GM19324 (cell line): Measurements from ENCODE around the gene NT5DC1.
A peak's percentile ranks its signal among the peaks of the same experiment; 100 is the strongest.
"Not testable (repeated sequence)": the region's sequence is repeated elsewhere in the genome, so short reads cannot be mapped to it uniquely, and the experiment has no call there.

Experiments
- ATAC-seq: cut with Tn5 transposase; IDR thresholded peaks from one replicate; pipeline ENCODE4 v1.9.1; 2021; ENCODE audit warnings: mild to moderate bottlenecking, moderate library complexity; ENCODE audit not compliant: unreplicated experiment, low FRiP score

Gene NT5DC1

DNA sequence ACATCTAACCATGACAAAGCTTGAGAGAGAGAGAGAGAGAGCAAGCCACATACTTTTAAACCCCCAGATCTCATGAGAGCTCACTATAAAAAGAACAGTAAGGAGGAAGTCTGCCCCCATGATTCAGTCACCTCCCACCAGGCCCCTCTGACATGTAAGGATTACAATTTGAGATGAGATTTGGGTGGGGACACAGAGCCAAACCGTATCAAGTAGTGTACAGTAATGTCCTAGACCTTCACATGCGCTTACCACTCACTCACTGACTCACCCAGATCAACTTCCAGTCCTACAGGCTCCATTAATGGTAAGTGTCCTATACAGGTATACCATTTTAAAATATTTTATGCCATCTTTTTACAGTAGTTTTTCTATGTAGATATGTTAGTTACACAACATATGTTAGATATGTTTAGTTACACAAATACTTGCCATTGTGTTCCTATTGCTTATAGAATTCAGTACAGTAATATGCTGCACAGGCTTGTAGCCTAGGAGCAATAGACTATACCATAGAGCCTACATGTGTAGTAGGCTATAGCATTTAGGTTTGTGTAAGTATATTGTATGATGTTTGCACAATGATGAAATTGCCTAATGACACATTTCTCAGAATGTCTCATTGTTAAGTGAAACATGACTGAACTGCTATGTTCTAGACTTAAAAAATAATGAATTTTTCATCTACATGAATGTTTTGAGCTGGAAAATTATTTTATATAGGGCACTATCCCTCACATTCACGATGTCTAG lies 167.4 kb downstream of the NT5DC1 start:
- no peak for ATAC-seq

DNA sequence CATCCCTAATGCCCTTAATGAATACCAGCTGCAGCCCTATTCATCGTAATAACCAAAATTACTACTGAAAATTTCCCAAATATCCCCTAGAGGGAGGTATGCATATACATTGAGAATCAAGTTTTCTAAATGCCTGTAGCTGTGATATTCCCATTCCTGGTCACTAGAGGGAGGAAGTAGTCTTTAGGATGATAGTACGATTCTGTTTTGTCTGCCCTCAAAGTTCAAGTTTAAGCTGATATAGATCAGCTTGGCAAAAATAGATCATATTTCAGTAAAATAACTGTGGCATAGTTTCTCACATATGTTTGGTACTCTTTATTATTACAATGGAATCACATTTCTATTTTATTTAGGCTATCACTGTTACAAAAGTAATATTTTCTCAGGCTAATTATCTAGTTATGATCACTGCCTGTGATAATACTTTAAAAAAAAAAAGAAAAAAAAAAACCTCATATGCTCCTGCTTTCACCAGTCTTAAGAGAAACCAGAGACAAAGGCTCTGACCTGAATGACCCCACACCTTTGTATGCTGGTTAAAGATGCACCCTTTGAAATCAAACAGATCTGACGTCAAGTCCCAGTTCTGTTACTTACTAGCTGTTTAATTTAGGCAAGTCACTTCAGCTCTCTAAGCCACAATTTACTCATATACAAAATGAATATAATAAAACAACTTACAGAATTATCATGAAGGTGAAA lies 168.1 kb downstream of the NT5DC1 start:
- ATAC-seq = peak; percentile 63

GRCh38 chr6:116271149-116271708 lies 170.6 kb downstream of the NT5DC1 start:
- no peak for ATAC-seq

DNA sequence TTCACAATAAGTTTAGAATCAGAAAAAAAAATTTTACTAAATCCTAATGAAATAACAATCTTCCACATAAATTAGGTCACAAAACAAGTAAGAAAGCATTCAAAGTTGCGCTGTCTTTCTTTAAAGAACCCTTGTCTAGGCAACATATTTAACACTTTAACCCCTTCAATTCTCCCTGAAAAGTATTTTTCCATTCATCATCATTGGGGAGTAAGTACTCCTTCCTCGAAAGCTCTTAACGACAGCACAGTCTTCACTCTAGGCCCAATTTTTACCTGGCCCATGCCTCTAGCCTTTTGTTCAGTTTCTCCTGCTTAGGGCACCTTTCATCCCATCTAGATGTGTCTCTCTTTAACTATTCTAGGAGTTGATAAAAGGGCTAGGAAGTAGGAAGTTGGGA lies 176.5 kb downstream of the NT5DC1 start:
- ATAC-seq = no peak

DNA sequence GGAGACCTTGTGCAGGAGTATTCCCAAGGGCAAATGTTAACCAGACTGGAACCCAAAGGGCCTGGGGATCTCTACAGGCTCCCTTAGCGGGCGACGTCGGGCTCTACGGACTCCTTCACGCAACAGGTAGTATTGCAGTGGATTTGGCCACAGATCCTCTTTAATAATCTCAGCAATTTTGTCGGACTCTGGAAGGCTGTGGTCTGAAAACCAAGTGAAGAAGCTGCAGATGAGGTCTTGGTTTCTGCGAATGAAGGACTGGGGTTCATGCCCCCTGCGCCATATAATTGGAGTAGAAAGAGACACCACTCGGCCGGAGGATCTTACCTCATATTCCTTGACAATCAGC lies 177.8 kb downstream of the NT5DC1 start:
- ATAC-seq = no peak

GRCh38 chr6:116278854-116279231 lies 178.2 kb downstream of the NT5DC1 start:
- ATAC-seq = peak; percentile 1

DNA sequence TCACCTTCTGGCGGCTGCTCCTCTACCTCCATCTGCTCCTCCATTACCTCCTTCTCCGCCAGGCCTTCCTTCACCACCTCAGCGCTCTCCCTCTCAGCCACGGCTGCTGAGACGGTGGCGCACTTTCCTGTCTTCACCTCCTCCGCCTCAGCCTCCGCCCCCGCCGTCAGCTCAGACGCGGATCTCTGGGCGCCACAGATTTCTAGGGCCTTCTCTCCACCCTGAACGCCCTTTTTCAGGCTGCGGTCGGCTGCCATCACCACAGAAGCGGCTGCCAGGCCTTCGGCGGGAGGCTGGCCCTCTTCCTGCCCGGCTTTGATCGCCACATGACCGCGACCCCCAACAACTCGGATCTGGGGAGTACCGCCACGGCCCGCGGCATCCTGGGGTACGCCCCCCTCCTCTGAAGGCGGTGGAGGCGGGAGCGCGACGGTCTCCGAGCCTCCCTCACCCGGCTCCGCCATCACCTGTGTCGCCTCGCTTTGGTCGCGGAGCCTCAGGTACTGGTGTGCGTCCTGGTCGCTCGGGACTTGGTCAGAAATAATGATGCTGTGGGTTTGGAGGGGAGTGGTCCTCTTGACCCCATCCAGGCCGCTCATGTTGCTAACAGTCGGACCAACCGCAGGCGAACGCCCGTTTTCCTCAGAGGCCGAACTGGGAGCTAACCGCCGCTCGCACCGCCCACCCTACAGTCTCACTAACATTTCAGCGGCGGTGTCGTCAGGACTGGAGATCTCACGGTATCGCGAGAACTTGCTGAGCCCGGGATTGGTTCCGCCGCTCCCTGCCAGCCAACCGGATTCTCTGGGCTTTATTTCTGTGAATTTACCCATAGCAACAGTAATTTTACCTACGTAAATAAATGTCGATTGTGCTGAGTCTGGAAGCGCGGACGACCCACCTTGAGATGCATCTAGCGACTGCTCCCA lies 178.8 kb downstream of the NT5DC1 start, which contains the start of gene TSPYL1:
TSS of gene TSPYL1 (minus strand) at position 699 of the 929 bp plus-strand sequence. CDS start at position 599, 100 bp downstream.
- ATAC-seq = peak; percentile 96

DNA sequence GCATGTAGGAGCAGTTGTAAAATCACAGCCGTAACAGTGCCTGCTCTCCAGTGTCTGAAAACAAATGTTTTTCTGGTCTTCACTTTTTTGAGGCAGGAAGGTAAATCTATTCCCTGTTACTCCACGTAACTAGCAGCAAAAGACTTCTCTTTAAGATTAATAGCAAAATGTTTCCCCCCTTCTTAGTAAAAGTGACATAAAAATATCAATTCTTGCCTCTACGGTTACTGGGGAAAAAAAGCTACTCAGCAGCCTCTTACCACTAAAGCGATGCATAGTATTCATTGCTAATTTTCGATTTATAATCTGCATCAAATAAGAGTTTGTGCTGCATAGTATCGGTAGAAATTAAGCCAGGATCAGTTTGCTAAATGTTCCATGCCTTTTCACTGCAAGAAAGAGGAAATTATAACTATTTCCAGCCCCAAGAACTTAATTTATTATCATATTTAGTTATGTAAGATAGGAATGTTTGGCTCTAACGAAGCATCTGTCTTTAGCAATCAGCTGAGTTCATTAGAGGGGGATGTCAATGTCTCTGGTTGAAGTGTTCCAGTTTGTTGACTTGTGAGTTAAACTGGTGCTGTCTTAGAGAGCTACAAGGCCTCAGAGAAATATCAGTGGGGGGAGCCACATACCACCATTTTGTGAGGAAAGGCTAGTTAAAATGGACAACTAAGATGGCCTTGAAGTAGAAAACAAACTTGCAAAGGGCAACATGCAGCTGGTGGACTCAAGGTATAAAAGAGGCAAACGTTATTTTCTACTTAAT lies 179.7 kb downstream of the NT5DC1 start:
- no peak for ATAC-seq

DNA sequence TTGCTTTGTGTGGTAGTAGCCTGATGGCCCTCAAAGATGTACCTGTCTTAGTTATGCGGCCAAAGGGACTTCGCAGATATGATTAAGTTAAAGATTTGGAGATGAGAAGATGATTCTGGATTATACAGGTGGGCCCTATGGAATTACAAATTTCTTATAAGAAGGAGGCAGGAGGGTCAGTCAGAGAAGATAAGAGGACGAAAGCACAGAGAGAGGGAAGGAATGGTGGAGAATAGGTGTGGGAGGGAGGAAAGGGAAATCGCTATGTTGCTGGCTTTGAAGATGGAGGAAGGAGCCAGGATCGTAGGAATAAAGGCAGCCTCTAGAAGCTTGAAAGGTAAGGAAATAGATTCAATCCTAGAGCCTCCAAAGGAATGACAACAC lies 180.3 kb downstream of the NT5DC1 start:
- no peak for ATAC-seq

DNA sequence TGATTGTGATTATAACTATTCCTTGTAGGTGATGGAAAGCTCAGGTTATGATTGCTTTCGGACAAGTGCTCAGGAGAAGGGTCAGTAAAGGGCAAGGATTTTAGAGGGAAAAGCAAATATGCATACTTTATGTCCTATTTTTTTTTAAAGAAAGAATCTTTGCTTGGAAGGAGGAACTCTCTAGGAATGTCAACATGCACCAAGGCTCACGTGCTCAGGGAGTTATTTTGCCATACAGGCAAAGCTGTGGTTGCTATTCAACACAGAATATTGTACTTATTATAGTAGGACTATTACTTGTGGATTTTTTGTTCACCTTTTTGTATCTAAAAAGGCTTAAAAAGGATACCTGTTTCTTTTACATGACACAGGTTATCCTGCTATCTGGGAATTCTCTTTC lies 182.0 kb downstream of the NT5DC1 start:
- ATAC-seq = no peak

- ATAC-seq = no peak
Observed at GRCh38 chr6:116283191-116283590, 182.5 kb downstream of the NT5DC1 start.

- not testable (repeated sequence) for ATAC-seq
Observed at GRCh38 chr6:116284984-116285383, 184.3 kb downstream of the NT5DC1 start.

DNA sequence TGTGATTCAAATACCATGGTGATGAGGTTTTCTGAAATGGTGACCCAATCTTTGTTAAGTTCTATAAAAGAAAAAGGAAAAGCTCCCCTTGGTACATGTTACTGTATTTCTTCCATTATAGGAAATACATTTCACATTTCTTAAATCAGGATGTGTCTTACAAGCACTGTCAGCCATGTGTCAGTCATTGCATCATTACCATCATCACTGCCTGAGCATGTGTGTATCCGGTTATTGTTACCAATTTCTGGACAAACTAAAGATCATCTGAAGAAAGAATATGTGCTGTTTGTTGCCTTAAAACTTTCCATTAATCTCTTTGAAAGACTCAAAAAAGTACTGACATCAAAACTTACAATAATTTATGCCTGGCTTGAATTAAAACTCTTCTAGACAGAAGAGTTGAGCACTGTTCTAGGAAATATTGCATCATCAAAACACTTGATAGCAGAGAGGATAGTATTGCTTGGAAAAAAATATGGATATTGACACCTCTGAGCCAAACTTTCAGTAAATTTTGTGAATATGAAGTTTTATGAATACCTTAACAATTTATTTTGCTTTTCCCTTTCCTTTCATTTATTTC lies 186.2 kb downstream of the NT5DC1 start:
- no peak for ATAC-seq

GRCh38 chr6:116287689-116288282 lies 187.1 kb downstream of the NT5DC1 start:
- no peak for ATAC-seq

GRCh38 chr6:116289876-116290275 lies 189.2 kb downstream of the NT5DC1 start:
- ATAC-seq = no peak

DNA sequence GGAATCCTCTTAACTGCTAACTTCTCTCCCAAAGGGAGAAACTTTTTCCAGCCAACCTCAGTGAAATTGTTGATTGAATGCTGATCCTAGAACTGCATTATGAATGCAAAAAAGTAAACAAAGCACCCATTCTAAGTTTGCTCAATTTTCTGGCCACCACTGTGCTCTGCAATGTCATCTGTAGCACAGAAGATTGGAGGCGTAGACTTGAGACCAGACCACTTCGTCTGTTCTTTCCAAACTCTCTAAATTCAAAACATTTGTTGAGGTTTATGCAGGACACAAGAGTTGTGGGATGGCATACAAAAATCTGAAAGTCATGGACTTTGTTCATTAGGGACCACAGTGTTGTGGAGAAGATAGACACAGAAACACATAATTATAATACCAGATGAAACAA lies 190.1 kb downstream of the NT5DC1 start:
- no peak for ATAC-seq

DNA sequence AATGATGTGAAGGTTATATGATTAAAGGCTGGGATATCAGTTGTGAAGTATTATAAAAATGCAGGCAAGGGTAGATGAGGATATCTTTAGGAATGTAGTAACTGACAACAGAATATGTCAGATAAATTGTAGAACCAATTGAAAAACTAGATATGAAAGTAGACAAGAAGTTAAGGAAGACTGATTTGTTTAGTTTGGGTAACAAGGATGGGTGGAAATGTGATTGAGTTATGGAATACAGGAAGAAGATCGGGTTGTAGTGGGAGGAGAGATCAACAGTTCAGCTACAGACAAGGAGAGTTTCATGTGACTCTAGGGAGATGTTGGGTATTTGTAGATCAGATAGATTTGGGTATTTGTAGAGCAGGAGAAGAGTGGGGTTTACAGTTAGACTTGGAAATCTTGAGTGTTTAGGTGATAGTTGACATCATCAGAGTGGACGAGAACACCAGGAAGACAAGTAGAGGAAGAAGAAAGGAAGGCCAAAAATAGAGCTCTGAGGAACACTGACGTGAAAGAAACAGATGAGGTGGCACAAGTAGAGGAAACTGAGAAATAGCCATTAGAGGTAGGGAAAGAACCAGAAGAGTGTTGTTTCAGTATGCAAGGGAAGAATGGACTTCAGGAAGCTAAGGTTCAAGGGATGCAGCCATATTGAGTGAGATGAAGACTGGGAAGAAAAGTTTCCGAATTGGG lies 191.2 kb downstream of the NT5DC1 start:
- ATAC-seq = no peak

GRCh38 chr6:116292553-116292952 lies 191.9 kb downstream of the NT5DC1 start:
- no peak for ATAC-seq

GRCh38 chr6:116298273-116298672 lies 197.6 kb downstream of the NT5DC1 start:
- no peak for ATAC-seq
